HepG2 (cell line): ENCODE results near the gene SUN5. TPM values are rescaled to one million over a fixed set of nuclear protein-coding genes. Genes with fewer than 3 reads are reported as not detected.

Source experiments
- ATAC-seq: fragments of 200-7000 bp; cut with Tn5 transposase; 3 replicates; pipeline ENCODE4 v1.9.1; 2020; ENCODE audit warnings: mild to moderate bottlenecking, moderate library complexity
- BruUV-seq: library from RNA; stranded (reverse); fragments of 400-500 nt; replicated peaks from 2 replicates; lab custom pipeline; 2021; lab: Mats Ljungman, UMichigan
- CTCF ChIA-PET: fragments of 300-600 bp; formaldehyde crosslinking; extraction: SDS; loops from one replicate; lab custom pipeline; 2021; ENCODE audit warnings: low total read pairs, inconsistent platforms, low intra/inter-chr PET ratio; lab: Yijun Ruan, JAX
- POLR2A ChIA-PET: fragments of 350-600 bp; sonication (Branson Sonifier 250); formaldehyde crosslinking; loops from one replicate; lab custom pipeline; 2020; ENCODE audit warnings: antibody characterized with exemption, inconsistent platforms; lab: Yijun Ruan, JAX
- DNase-seq: peaks from one replicate; pipeline ENCODE4 v3.0.0-alpha.2; 2015; ENCODE audit warnings: low spot score
- FAIRE-seq: peaks from 3 replicates; lab custom pipeline; 2011; peaks lifted over from hg19 to GRCh38; lab: Jason Lieb, UNC
- H2AFZ ChIP-seq: one replicate; pipeline ENCODE4 v1.6.1; 2011; ENCODE audit warnings: low read length, inconsistent platforms
- H3K27ac ChIP-seq: fragments of 300-600 bp; 3 replicates; pipeline ENCODE4 v1.8.0; 2011; ENCODE audit warnings: mixed run types, mild to moderate bottlenecking, mixed read lengths, low read length, inconsistent platforms; ENCODE audit not compliant: insufficient read depth; ENCODE audit errors: extremely low read length
- H3K27me3 ChIP-seq, 2 experiments: fragments of 200-600 bp in 1 of 2; 2 replicates in 1 of 2; 3 replicates in 1 of 2; pipeline versions ENCODE4 v1.6.0 to v1.8.0; 2011; ENCODE audit warnings: low read length in 2 of 2, mild to moderate bottlenecking in 2 of 2, moderate library complexity in 2 of 2, inconsistent platforms in 1 of 2; ENCODE audit not compliant: insufficient read depth in 2 of 2, control insufficient read depth in 1 of 2
- H3K36me3 ChIP-seq, 2 experiments: fragments of 200-600 bp in 1 of 2; replicated peaks in 1 of 2; 2 replicates in 1 of 2; 3 replicates in 1 of 2; pipeline versions ENCODE4 v1.5.1 to v1.8.0; 2011; ENCODE audit warnings: low read length in 2 of 2, inconsistent platforms in 1 of 2; ENCODE audit not compliant: insufficient read depth in 2 of 2, control insufficient read depth in 1 of 2
- H3K4me1 ChIP-seq: 2 replicates; pipeline ENCODE4 v1.5.1; 2012; ENCODE audit warnings: low read length, inconsistent platforms; ENCODE audit not compliant: insufficient read depth
- H3K4me2 ChIP-seq: 2 replicates; pipeline ENCODE4 v1.6.0; 2011; ENCODE audit warnings: low read depth, low read length, inconsistent platforms
- H3K4me3 ChIP-seq, 3 experiments: fragments of 200-600 bp in 1 of 3; sonication (generic), shearing (Covaris generic) in 1 of 3; replicated peaks in 1 of 3; 2 replicates each; pipeline ENCODE4 v1.5.1; 2011 to 2016; ENCODE audit warnings: low read length in 3 of 3, inconsistent platforms in 2 of 3, low read depth in 2 of 3, mild to moderate bottlenecking in 2 of 3, control low read depth in 1 of 3, mixed read lengths in 1 of 3; ENCODE audit not compliant: insufficient read depth in 1 of 3
- H3K79me2 ChIP-seq: one replicate; pipeline ENCODE4 v1.6.1; 2011; ENCODE audit warnings: low read length, inconsistent platforms; ENCODE audit not compliant: insufficient read depth
- H3K9ac ChIP-seq: 2 replicates; pipeline ENCODE4 v1.6.0; 2011; ENCODE audit warnings: mild to moderate bottlenecking, low read depth, low read length, inconsistent platforms; ENCODE audit not compliant: insufficient read depth
- H3K9me3 ChIP-seq: 2 replicates; pipeline ENCODE4 v1.5.1; 2012; ENCODE audit warnings: mild to moderate bottlenecking, low read length
- H4K20me1 ChIP-seq: 2 replicates; pipeline ENCODE4 v1.6.0; 2011; ENCODE audit warnings: inconsistent platforms, mild to moderate bottlenecking, low read length, moderate library complexity; ENCODE audit not compliant: insufficient read depth
- ATM ChIP-seq: fragments of 450-650 bp; IDR thresholded peaks from 2 replicates; pipeline ENCODE4 v1.7.1; 2017; ENCODE audit warnings: mild to moderate bottlenecking, borderline replicate concordance
- CEBPG ChIP-seq: IDR thresholded peaks from 2 replicates; pipeline ENCODE4 v1.6.1; 2016
- HCFC1 ChIP-seq: fragments of 150-350 bp; IDR thresholded peaks from 2 replicates; pipeline ENCODE4 v1.6.1; 2014; ENCODE audit warnings: low read depth, low read length
- KLF6 ChIP-seq: IDR thresholded peaks from 2 replicates; pipeline ENCODE4 v1.8.0; 2016; ENCODE audit warnings: missing biosample characterization, missing genetic modification reagents
- NFE2L1 ChIP-seq: sonication (generic); formaldehyde crosslinking; IDR thresholded peaks from 2 replicates; pipeline ENCODE4 v1.4.0; 2020; ENCODE audit warnings: missing genetic modification reagents, mild to moderate bottlenecking, borderline replicate concordance
- ONECUT2 ChIP-seq: sonication (generic); formaldehyde crosslinking; IDR thresholded peaks from 2 replicates; pipeline ENCODE4 v1.4.0; 2020; ENCODE audit warnings: missing genetic modification reagents
- SP1 ChIP-seq, 2 experiments: fragments of 450-650 bp in 1 of 2; sonication (generic) in 1 of 2; formaldehyde crosslinking in 1 of 2; IDR thresholded peaks; 2 replicates each; pipeline versions ENCODE4 v1.4.0 to v1.6.1; 2016 to 2020; ENCODE audit warnings: missing genetic modification reagents in 1 of 2
- ZNF136 ChIP-seq: sonication (generic); formaldehyde crosslinking; IDR thresholded peaks from 2 replicates; pipeline ENCODE4 v1.8.1; 2022; ENCODE audit warnings: low read depth, mild to moderate bottlenecking, moderate library complexity, missing genetic modification reagents
- ZNF629 ChIP-seq: sonication (generic); formaldehyde crosslinking; conservative IDR thresholded peaks from 2 replicates; pipeline ENCODE4 v1.5.0; 2020; ENCODE audit warnings: missing genetic modification reagents
- ZNF749 ChIP-seq: sonication (generic); formaldehyde crosslinking; IDR thresholded peaks from 2 replicates; pipeline ENCODE4 v1.8.0; 2022; ENCODE audit warnings: mild to moderate bottlenecking, missing genetic modification reagents, moderate library complexity, borderline replicate concordance
- ZNF780A ChIP-seq: sonication (generic); formaldehyde crosslinking; IDR thresholded peaks from 2 replicates; pipeline ENCODE4 v1.8.0; 2022; ENCODE audit warnings: mild to moderate bottlenecking, missing genetic modification reagents, moderate library complexity
- WGBS: methylation state at CpG from one replicate; pipeline ENCODE4 v1.1.6; 2017; ENCODE audit warnings: low lambda C conversion rate; 5-methylcytosine and 5-hydroxymethylcytosine counted together
- in situ Hi-C: cut with HindIII; loops from 2 replicates; pipeline ENCODE4 v1.10.0; 2017; ENCODE audit warnings: low pct_unique_long_range_greater_than_20kb; ENCODE audit not compliant: extremely low pct_ligation_motif_present
- intact Hi-C: fragments of 100-400 bp; cut with micrococcal nuclease; formaldehyde crosslinking; loops from one replicate; pipeline ENCODE4 v1.10.0; 2022; ENCODE audit not compliant: unreplicated experiment
- polyA plus RNA-seq, 8 experiments: library from polyadenylated mRNA; depleted of rRNA in 3 of 8; stranded (reverse) in 7 of 8; unstranded in 1 of 8; fragments of >200 nt; fragmentation: Illumina TruSeq in 4 of 8; extraction: Trizol in 4 of 8; gene quantifications; 2 replicates each; pipeline versions ENCODE4 v1.2.1 to v1.2.3, GENCODE V29; 2011 to 2016; ENCODE audit warnings: low read depth in 4 of 8, missing spikeins in 1 of 8, mixed read lengths in 1 of 8; ENCODE audit not compliant: insufficient read depth in 1 of 8
- total RNA-seq, 5 experiments: library from RNA; depleted of rRNA; stranded (reverse); fragments of >200 nt; fragmentation: Illumina TruSeq; extraction: Trizol; gene quantifications; 2 replicates each; pipeline ENCODE4 v1.2.3, GENCODE V29; 2016; ENCODE audit warnings: low read depth in 1 of 5
- TF ChIP-seq, protein P1 (sequence below): sonication (generic); formaldehyde crosslinking; IDR thresholded peaks from 2 replicates; pipeline ENCODE4 v1.5.0; 2020; ENCODE audit warnings: mild to moderate bottlenecking, missing genetic modification reagents
- TF ChIP-seq, protein P2 (sequence below): sonication (generic); formaldehyde crosslinking; IDR thresholded peaks from 2 replicates; pipeline ENCODE4 v1.4.0; 2020; ENCODE audit warnings: mild to moderate bottlenecking, missing genetic modification reagents
- TF ChIP-seq, protein P3 (sequence below): sonication (generic); formaldehyde crosslinking; IDR thresholded peaks from 2 replicates; pipeline ENCODE4 v1.5.1; 2020; ENCODE audit warnings: mild to moderate bottlenecking, missing genetic modification reagents, moderate library complexity
- TF ChIP-seq, protein P4 (sequence below): sonication (generic); formaldehyde crosslinking; conservative IDR thresholded peaks from 2 replicates; pipeline ENCODE4 v1.8.1; 2023; ENCODE audit warnings: missing genetic modification reagents

Gene SUN5
- total and polyA plus RNA-seq, 2 of the 13 experiments (the other 11 are each of a cell fraction or from before 2014, with no cell fraction given) = not detected

DNA sequence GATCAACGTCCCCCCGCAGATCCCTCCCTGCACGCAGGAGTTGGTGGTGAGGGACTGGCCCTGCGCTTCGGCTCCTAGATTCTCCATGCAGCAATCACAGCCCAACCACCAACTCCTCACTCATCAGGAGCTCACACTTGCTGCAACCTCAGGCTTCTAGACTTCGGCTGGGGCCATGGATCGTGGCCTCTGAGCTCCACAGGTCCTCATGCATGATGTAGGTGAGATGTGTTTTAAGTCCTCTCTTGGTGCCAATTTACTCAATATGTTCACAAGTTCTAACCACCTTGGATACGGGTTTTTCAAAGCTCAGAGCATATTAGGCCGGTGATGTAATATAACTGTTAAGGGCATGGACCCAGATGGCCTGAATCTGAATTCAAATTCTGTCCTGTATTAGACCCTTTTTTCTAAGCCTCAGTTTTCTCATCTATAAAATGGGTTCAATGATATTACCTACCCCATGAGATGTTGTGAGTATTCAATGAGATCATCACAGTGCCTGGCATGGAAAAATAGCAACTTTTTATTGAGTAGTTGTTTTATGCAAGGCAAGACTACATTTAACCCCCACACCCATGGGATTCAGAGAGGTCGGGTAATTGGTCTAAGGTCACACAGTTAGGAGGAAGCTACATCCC lies 31.0 kb downstream of the SUN5 start:
- intact Hi-C loops = no loop called here
- TF ChIP-seq NFE2L1 (CRISPR knock-in tag) = no peak
- no peak for TF ChIP-seq ONECUT2 (CRISPR knock-in tag)
- TF ChIP-seq CEBPG (CRISPR knock-in tag) = no peak
- 0 out of 2 replicates have a peak, but pooled peaks have one; percentile 49 for TF ChIP-seq ZNF749
- TF ChIP-seq SP1 (IDR thresholded peaks at IDR 0.05) = no peak
- TF ChIP-seq SP1 (CRISPR knock-in tag; IDR thresholded peaks at IDR 0.05) = no peak
- TF ChIP-seq, protein P1, sequence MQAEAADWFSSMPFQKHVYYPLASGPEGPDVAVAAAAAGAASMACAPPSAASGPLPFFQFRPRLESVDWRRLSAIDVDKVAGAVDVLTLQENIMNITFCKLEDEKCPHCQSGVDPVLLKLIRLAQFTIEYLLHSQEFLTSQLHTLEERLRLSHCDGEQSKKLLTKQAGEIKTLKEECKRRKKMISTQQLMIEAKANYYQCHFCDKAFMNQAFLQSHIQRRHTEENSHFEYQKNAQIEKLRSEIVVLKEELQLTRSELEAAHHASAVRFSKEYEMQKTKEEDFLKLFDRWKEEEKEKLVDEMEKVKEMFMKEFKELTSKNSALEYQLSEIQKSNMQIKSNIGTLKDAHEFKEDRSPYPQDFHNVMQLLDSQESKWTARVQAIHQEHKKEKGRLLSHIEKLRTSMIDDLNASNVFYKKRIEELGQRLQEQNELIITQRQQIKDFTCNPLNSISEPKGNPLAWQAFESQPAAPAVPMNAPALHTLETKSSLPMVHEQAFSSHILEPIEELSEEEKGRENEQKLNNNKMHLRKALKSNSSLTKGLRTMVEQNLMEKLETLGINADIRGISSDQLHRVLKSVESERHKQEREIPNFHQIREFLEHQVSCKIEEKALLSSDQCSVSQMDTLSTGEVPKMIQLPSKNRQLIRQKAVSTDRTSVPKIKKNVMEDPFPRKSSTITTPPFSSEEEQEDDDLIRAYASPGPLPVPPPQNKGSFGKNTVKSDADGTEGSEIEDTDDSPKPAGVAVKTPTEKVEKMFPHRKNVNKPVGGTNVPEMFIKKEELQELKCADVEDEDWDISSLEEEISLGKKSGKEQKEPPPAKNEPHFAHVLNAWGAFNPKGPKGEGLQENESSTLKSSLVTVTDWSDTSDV (CRISPR knock-in tag) = no peak
- TF ChIP-seq ZNF780A = no peak
- TF ChIP-seq HCFC1 = no peak
- TF ChIP-seq, protein P2, sequence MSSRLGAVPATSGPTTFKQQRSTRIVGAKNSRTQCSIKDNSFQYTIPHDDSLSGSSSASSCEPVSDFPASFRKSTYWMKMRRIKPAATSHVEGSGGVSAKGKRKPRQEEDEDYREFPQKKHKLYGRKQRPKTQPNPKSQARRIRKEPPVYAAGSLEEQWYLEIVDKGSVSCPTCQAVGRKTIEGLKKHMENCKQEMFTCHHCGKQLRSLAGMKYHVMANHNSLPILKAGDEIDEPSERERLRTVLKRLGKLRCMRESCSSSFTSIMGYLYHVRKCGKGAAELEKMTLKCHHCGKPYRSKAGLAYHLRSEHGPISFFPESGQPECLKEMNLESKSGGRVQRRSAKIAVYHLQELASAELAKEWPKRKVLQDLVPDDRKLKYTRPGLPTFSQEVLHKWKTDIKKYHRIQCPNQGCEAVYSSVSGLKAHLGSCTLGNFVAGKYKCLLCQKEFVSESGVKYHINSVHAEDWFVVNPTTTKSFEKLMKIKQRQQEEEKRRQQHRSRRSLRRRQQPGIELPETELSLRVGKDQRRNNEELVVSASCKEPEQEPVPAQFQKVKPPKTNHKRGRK (CRISPR knock-in tag) = no peak
- TF ChIP-seq, protein P3, sequence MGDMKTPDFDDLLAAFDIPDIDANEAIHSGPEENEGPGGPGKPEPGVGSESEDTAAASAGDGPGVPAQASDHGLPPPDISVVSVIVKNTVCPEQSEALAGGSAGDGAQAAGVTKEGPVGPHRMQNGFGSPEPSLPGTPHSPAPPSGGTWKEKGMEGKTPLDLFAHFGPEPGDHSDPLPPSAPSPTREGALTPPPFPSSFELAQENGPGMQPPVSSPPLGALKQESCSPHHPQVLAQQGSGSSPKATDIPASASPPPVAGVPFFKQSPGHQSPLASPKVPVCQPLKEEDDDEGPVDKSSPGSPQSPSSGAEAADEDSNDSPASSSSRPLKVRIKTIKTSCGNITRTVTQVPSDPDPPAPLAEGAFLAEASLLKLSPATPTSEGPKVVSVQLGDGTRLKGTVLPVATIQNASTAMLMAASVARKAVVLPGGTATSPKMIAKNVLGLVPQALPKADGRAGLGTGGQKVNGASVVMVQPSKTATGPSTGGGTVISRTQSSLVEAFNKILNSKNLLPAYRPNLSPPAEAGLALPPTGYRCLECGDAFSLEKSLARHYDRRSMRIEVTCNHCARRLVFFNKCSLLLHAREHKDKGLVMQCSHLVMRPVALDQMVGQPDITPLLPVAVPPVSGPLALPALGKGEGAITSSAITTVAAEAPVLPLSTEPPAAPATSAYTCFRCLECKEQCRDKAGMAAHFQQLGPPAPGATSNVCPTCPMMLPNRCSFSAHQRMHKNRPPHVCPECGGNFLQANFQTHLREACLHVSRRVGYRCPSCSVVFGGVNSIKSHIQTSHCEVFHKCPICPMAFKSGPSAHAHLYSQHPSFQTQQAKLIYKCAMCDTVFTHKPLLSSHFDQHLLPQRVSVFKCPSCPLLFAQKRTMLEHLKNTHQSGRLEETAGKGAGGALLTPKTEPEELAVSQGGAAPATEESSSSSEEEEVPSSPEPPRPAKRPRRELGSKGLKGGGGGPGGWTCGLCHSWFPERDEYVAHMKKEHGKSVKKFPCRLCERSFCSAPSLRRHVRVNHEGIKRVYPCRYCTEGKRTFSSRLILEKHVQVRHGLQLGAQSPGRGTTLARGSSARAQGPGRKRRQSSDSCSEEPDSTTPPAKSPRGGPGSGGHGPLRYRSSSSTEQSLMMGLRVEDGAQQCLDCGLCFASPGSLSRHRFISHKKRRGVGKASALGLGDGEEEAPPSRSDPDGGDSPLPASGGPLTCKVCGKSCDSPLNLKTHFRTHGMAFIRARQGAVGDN (CRISPR knock-in tag) = 0 out of 2 replicates have a peak, but pooled peaks have one; percentile 18
- TF ChIP-seq KLF6 (CRISPR knock-in tag) = no peak
- TF ChIP-seq, protein P4, sequence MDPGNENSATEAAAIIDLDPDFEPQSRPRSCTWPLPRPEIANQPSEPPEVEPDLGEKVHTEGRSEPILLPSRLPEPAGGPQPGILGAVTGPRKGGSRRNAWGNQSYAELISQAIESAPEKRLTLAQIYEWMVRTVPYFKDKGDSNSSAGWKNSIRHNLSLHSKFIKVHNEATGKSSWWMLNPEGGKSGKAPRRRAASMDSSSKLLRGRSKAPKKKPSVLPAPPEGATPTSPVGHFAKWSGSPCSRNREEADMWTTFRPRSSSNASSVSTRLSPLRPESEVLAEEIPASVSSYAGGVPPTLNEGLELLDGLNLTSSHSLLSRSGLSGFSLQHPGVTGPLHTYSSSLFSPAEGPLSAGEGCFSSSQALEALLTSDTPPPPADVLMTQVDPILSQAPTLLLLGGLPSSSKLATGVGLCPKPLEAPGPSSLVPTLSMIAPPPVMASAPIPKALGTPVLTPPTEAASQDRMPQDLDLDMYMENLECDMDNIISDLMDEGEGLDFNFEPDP = no peak
- no peak for TF ChIP-seq ATM
- TF ChIP-seq ZNF136 = no peak
- TF ChIP-seq ZNF629 (CRISPR knock-in tag) = peak; percentile 91

More for the DNA sequence above, 31.0 kb downstream of the SUN5 start:
- H3K9me3 ChIP-seq = no peaks in the 10 kb centered on the region
- peaks cover 68% of the 10 kb centered on the region for H3K4me1 ChIP-seq
- WGBS = 75% methylated on average over 10 of the region's 10 CpGs
- H3K27me3 ChIP-seq = peaks cover 3 to 24% of the 10 kb centered on the region in 2 experiments; a peak in 4 of 5 replicates
- FAIRE-seq (no peak), ATAC-seq (no peak), DNase-seq (no peak)
- BruUV-seq = no TSS peak
- H3K27ac ChIP-seq = no peak overlapping the region
- H3K4me3 ChIP-seq = no peak overlapping the region
- no peak overlapping the region for H3K4me2 ChIP-seq
- in situ Hi-C loops = no loop called here
- no peaks in the 10 kb centered on the region for H3K79me2 ChIP-seq
- H4K20me1 ChIP-seq = no peaks in the 10 kb centered on the region
- no peaks in the 10 kb centered on the region for H3K36me3 ChIP-seq
- no peak overlapping the region for H3K9ac ChIP-seq
- ChIA-PET POLR2A (no interaction called here), CTCF (no interaction called here)
- no peak overlapping the region for H2AFZ ChIP-seq
